Left colon (tissue), 2 donors: ENCODE data around the gene NLGN2. TPM values are rescaled to one million over a fixed set of nuclear protein-coding genes. Genes with fewer than 3 reads are reported as not detected.

Experiments used
- ATAC-seq: fragments of 200-7000 bp; cut with Tn5 transposase; one replicate; pipeline ENCODE4 v1.9.1; 2020; ENCODE audit warnings: mild to moderate bottlenecking, moderate library complexity
- DNase-seq, 2 donors: peaks; one replicate each; pipeline ENCODE4 v3.0.0-alpha.2; 2020
- intact Hi-C, 2 donors: fragments of 100-400 bp; cut with DNase I in 1 of 2; cut with micrococcal nuclease in 1 of 2; formaldehyde crosslinking; loops; one replicate each; pipeline versions ENCODE4 v1.11.2 to v1.14.0; 2022; cut with DNase I, micrococcal nuclease
- total RNA-seq, 2 donors: library from RNA; stranded (reverse); fragmentation: NEBNext Ultra II Directional; extraction: Animal tissue kit (Norgen Biotek cat#: 25700); gene quantifications; one replicate each; pipeline ENCODE4 v1.2.1, GENCODE V29; 2021
- donor health status: DM: no; HTN: no; CAD: no.
- donor health status: DM: yes; HTN: yes; CAD: no.

NLGN2 gene
- total RNA-seq, 2 donors from 2014 or later, result 2.7 to 6.6 TPM

DNA sequence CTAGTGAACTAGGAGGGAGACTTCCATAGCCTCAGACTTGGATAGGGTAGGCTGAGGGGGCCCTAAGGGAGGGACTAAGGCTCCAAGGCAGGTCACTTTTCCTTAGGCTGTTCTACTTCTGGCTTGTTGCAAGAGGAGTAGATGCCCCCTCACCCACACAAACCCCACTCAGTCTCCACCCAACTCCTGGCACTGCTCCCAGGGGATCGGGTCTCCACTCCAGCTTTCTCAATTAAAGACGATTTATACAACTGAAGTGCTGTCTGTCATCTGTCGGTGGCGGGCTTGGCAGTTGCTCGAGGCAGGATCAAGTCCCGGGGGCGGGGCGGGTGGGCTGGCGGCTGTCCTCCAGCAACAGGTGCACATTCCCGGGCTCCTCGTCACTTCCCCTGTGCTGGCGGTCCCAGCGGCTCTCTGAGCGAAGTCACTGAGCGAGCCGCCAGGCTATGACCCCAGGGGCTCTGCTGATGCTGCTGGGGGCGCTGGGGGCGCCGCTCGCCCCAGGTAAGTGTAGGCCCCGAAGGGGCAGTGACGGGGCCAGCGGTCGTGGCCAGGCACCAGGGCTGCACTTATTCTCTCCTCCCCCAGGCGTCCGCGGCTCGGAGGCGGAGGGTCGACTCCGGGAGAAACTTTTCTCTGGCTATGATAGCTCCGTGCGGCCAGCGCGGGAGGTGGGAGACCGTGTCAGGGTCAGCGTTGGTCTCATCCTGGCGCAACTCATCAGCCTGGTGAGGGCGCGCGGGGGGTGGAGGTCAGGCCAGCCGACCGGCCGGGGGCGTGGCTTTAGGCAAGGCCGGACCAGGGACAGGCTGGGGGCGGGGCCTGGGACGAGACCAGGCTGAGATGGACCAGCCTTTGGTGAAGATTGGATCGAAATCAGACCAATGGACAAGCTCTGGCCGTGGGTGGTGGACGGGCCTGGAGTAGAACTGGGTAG lies 37.3 kb downstream of the NLGN2 start, which contains the start of gene CHRNB1:
TSS of gene CHRNB1 (plus strand) at position 380 of the 937 bp plus-strand sequence. CDS start at position 447, 67 bp downstream.
- DNase-seq (peak; percentile 84 to 87), ATAC-seq (peak; percentile 84)
- intact Hi-C loops, result no loop called here

DNA sequence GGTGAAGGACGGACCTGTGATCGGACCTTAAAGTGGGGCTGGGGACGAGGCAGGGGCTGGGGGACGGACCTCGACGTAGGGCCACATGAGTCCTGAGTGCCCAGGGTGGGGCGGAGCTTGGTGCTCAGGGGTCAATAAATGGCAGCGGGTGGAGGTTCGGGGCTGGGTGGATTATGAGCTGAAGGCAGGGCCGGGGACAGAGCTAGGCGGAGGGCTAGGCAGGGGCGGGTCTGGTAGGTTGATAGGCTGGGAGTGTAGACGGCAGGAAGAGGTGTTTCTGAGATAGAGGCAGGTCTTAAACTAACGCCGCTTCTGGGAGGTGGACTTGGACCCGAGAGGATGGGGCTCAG lies 37.9 kb downstream of the NLGN2 start:
- DNase-seq (peak; percentile 86 to 92), ATAC-seq (peak; percentile 94)
- intact Hi-C loops, result no loop called here

DNA sequence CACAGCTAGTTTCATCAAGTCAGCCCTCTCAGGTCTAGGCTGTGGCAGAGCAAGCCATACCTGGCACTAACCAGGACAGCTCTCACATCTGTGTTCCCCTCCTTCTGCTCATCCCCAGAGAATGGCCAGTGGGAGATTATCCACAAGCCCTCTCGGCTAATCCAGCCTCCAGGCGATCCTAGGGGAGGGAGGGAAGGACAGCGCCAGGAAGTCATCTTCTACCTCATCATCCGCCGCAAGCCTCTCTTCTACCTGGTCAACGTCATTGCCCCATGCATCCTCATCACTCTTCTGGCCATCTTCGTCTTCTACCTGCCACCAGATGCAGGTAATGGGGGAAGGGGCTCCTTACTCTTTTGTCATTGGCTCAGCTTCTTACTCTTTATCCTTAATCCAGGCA lies 40.8 kb downstream of the NLGN2 start:
- no peak for DNase-seq
- intact Hi-C loops, result no loop called here
- ATAC-seq, result no peak

DNA sequence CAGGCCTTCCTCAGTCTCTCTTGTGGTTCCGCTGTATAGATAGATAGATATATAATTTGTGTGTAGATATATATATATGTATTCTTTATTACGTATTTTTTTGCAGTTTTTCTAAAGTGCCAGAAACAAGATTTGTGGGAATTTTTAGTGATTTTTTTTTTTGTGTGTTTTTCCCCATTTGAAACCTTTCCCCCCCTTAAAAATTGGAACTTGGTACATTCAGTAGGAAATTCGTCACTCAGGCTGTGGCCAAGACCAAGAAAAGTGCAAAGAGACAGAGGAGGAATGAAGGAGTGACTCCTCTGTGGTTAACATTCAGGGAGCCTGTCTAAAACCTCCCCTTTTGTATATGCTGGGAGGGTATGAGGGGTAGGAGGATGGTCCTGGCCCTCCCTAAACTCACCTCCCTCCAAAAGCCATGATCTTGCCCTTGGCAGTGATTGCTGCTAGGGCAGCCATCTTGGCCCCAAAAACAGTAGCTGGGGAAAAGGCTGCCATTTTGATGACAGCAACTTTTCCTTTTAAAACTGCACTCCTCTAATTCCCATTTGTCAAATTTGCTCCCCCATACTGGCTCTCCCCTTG lies 52.4 kb downstream of the NLGN2 start:
- DNase-seq, result no peak
- intact Hi-C loops, result no loop called here
- no peak for ATAC-seq

DNA sequence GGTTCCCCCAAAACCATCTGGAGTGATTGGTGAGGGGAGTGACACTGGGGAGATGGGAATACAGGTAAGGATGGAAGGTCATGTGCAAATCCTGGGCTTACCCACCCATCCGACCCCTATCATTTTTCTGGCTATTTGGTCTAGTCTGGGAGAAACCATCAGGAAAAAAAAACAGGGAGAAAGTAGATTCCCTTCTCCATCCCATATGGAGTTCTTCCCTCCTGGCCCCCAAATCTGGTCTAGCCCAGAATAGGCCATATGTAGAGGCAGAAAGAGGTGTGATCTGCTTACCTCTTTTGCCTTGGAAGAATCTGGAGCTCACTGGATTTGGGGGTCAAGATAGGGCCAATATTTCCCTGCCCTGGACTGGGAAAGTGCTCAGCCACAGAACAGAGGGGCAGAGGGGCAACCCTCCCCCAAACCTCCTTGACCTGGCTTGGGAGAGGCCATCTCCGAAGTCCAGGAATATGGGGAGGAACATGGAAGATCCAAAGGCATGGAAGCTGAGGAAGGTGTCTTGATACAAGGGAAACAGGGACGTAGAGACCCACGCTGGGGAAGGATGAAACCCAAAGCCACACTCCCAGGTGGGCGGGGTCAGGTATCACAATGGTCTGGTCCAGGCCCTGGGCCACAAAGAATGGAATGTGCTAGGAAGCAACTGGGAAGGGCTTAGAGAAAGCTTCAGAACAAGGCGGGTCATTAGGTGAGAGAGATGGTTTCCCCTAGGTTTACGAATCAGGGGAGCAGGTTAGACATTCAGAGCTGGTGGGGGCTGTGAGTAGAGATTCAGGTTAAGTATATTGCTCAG lies 53.4 kb downstream of the NLGN2 start:
- no peak for ATAC-seq
- no peak for DNase-seq
- intact Hi-C loops, result no loop called here

DNA sequence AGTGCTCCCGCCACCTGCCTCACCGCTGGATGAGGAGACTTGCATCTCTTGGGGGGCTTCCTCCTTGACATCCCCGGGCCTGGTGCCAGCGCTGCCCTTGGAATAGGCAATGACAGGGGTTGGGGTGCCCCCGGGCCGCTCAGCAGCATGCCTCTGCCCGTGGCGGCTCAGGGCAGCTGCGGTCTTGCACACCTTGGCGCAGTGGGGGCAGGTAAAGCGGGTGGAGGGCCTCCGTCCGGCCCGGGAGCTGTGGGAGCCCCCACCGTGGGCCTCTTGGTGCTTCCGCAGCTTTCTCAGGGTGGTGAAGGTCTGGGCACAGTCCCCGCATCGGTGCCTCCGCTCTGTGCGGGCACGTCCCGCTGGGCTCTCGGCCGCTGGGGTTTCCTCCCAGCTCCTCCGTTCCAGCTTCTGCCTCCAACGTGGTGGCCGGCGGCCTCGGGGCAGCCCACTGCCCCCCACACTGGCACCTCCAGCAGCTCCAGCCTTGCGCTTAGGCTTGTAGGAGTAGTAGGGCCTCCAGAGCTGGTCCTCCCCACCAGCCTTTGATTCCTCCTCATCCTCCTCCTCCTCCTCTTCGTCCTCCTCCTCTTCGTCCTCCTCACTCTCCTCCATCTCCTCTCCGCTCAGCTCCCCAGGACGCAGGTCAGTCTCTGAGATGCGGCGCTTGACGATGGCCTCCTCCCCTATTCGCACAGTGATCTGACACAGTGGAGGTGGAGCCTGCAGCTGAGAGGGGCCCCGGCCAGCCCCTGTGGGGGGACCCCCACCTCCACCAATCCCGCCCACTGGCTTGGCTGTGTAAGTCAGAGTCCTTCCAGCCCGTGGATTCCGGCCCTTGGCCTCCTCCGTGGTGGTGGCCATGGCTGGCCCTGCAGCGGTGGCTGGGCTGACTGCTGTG lies 55.1 kb downstream of the NLGN2 start:
- intact Hi-C loops, result no loop called here

DNA sequence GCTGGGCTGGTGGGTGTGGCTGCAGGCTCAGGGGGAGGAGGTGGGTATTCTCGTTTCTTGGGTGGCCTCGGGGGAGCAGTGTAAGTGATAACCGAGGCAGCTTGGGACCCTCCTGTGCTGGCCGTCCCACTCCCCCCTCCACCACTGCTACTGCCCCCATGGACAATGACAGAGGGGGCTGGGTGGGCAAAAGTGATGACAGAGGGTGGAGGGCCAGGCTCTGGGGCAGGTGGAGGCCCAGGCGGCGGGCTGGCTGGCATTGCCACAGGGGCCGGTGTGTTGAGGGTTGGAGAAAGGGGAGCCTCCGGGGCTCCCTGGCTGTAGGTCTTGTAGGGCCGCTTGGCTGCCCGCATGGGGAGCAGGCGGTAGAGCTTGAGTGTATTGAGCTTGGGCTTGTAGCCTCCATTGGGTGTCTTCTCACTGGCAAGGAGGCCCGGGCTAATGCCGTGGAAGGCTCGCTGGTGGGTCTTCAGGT lies 55.8 kb downstream of the NLGN2 start:
- intact Hi-C loops, result no loop called here
- peak; percentile 6 for ATAC-seq
- DNase-seq, result no peak

More for the DNA sequence above, 55.1 kb downstream of the NLGN2 start:
- DNase-seq (no peak), ATAC-seq (peak; percentile 7)

DNA sequence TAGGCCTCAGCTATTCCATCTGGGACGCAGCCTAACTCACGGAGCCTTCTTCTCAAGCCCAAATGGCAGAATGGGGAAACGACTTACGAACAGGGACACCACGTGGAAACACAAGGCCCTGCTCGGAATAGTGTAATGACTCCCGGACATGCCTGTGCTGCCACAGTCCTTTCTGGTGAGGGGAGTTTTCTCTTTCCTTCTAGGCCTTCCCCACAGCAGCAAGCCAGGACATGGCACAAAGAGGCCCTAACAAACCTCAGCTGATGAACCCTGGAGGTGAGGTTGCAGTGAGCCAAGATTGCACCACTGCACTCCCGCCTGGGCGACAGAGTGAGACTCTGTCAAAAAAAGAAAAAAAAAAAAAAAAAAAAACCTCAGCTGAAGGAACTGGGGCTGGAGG lies 56.4 kb downstream of the NLGN2 start:
- ATAC-seq, result no peak
- DNase-seq, result no peak
- intact Hi-C loops, result no loop called here

DNA sequence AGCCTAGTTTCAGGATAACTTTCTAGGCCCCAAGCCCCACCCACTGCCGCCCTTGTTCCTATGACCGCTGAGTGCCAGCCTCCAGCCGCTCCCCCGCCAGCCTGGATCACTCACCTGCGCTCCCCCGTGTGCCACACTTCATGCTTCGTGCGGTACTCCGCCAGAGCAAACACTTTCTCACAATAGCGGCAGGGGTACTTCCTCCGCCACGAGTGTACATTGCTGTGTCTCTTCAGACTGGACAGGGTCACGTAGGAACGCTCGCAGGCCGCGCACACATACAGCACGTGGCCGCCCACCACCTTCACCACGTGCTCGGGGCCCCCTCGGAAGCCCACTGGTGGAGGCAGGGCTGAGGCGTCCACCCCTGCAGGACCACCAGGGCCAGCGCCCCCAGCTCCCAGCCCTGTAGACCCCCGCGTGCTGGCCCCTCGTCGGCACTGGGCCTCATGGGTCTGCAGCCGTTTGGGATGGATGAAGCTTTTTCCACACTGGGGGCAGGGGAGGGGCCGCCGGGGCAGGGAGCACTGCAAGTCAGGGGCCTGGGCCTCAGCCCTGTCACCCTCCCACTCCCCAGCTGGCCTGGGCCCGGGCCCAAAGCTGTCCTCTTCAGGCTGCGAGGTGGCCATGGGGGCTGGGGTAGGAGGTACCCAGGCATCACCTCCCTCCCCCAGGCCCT lies 58.1 kb downstream of the NLGN2 start:
- intact Hi-C loops, result no loop called here
- DNase-seq (no peak), ATAC-seq (no peak)

DNA sequence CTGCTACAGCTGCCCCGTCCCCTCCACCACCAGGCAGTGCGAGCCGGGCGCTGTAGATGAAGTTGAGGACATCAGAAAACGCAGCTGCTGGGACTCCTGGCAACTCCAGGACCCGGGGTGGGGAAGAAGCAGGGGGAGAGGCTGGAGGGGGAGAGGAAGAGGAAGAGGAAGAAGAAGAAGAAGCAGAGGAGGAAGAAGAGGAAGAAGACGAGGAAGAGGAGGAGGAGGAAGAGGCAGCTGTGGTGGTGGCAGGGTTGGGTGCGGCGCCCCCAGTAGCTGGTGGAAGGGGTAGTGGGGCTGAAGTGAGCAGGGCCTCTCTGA lies 58.6 kb downstream of the NLGN2 start:
- DNase-seq (no peak), ATAC-seq (no peak)
- intact Hi-C loops, result no loop called here

DNA sequence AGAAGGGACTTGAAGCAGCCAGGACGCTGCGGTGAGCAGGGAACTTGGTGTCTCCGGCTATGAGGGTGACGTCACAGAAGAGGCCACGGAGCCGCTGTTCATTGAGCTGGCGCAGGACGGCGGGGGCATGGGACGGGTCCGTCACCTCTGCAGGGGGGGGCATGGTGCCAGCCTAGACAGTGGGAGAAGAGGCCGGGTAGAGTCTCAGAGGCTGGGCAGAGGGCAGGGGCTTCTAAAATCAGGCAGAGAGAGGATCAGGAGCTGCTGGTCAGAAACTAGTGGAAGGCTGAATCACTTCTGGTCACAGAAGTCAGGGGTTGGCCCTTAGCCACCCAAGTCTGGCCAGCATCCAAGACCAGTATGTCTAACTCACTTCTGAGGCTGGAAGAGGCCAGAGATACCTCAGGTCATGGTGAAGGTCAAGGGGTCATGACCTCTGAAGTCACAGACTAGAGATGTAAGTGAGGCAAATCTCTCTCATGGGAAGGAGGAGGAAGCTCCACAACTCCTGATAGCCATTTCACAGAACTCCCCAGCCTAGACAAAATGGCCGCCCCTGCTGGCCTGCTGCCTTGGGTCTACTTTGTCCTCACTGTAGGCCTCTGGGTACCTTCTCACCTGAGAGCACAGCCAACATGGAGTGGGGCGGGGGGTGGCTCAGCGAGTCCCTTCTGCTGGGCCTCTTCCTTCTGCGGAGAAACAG lies 59.1 kb downstream of the NLGN2 start:
- DNase-seq, result no peak

DNA sequence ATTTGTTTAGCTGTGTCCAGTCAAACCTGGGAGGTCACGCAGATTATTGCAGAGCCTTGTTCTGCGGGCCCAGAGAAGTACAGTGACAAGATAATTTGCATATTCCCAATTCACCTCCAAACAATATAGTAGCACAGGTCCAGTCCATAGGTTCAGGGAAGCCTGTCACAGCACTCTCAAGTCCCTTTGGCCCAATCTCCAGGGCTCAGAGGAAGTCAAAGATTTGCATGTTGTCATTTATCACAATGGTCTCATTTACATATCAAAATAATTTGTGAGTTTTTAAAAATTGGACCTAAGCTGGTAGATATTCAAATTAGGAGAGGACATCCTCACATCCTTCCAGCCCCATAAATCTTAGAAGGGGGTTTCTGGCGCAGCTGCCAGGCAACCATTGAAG lies 59.9 kb downstream of the NLGN2 start:
- DNase-seq (no peak), ATAC-seq (no peak)
- intact Hi-C loops, result no loop called here

More for the DNA sequence above, 59.1 kb downstream of the NLGN2 start:
- intact Hi-C loops, result no loop called here
- ATAC-seq, result no peak

DNA sequence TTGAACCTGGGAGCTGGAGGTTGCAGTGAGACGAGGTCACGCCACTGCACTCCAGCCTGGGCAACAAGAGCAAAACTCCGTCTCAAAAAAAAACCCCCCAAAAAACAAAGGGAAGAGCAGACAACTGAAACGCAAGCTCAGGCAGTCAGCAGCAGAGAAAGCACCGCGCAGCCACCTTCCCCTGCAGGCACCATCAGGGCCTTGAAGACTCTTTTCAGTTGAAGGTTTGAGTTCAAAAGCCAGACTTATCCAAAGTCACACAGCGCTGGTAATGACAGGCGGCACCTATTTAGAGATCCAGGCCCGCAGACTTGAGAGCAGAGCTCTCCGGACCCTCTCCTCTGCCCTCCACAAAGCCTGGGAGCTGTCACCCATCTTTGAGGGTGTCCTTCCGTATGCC lies 60.6 kb downstream of the NLGN2 start:
- no peak for DNase-seq
- intact Hi-C loops, result no loop called here
- ATAC-seq, result no peak

DNA sequence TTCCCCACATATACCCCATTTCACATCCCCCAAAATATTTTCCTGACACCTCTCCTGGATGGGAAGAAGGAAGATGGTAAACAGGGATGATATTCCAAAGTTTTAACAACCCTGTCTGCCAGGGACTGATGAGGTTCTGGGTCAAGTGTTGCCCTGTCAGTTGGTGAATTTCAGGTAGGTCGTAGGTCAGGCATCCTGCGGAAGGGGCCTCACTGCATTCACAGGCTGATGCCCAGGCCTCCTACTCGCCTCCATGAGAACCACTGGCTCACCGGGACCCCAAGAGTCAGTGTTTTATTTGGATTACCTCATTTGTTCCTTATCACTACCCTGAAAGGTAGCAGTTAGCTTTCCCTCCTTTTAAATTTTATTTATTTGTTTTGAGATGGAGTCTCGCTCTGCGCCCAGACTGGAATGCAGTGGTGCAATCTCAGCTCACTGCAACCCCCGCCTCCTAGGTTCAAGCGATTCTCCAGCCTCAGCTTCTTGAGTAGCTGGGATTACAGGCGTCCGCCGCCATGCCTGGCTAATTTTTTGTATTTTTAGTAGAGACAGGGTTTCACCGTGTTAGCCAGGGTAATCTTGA lies 61.3 kb downstream of the NLGN2 start:
- no peak for ATAC-seq
- intact Hi-C loops, result no loop called here
- no peak for DNase-seq
